Body of pancreas (tissue), 4 donors: ENCODE measurements around the gene CAB39L. TPM values are rescaled to one million over a fixed set of nuclear protein-coding genes. Genes with fewer than 3 reads are reported as not detected.

Source experiments
- ATAC-seq: fragments of 150-250 bp; one replicate; pipeline ENCODE4 v1.9.1; 2016
- DNase-seq, 4 donors: peaks; one replicate each; pipeline ENCODE4 v3.0.0-alpha.2; 2019
- H3K27ac ChIP-seq, 4 donors: fragments of 200-600 bp; sonication (generic); 1 replicate in 3 of 4; 2 replicates in 1 of 4; pipeline versions ENCODE4 v1.5.1 to v1.6.1; 2016 to 2019; ENCODE audit warnings: mild to moderate bottlenecking in 1 of 4, mixed read lengths in 1 of 4, moderate library complexity in 1 of 4
- H3K27me3 ChIP-seq, 2 donors: fragments of 200-600 bp; sonication (generic); one replicate each; pipeline ENCODE4 v1.6.0; 2016; ENCODE audit warnings: mild to moderate bottlenecking in 1 of 2
- H3K36me3 ChIP-seq, 2 donors: fragments of 200-600 bp; sonication (generic); replicated peaks in 1 of 2; 2 replicates each; pipeline ENCODE4 v1.5.1; 2016; ENCODE audit warnings: low read depth in 2 of 2; ENCODE audit not compliant: insufficient read depth in 1 of 2
- H3K4me1 ChIP-seq: fragments of 200-600 bp; sonication (generic); one replicate; pipeline ENCODE4 v1.6.0; 2016
- H3K4me3 ChIP-seq, 2 donors: fragments of 200-600 bp; sonication (generic); 1 replicate in 1 of 2; 2 replicates in 1 of 2; pipeline ENCODE4 v1.5.1; 2016 to 2019
- H3K9me3 ChIP-seq, 3 donors: fragments of 200-600 bp; sonication (generic); 1 replicate in 2 of 3; 2 replicates in 1 of 3; pipeline ENCODE4 v1.5.1; 2016
- POLR2A ChIP-seq, 3 donors: fragments of 450-650 bp; IDR thresholded peaks; one replicate each; pipeline ENCODE4 v1.6.1; 2016; ENCODE audit warnings: antibody characterized with exemption in 3 of 3, mild to moderate bottlenecking in 2 of 3
- WGBS, 2 donors: methylation state at CpG; one replicate each; pipeline ENCODE4 v1.1.5; 2017; 5-methylcytosine and 5-hydroxymethylcytosine counted together
- intact Hi-C: fragments of 100-400 bp; cut with DNase I; formaldehyde crosslinking; loops from one replicate; pipeline ENCODE4 v1.15.1; 2023
- total RNA-seq, 2 donors: library from RNA; depleted of rRNA; stranded (reverse); fragments of >200 nt; gene quantifications; one replicate each; pipeline ENCODE4 v1.1.0, GENCODE V29; 2016
- TF ChIP-seq, protein P1 (sequence below), 7 experiments: fragments of 450-650 bp in 4 of 7; fragments of 200-600 bp in 3 of 7; sonication (generic) in 3 of 7; IDR thresholded peaks; one replicate each; pipeline ENCODE4 v1.5.1; 2016 to 2019; ENCODE audit warnings: antibody characterized with exemption in 7 of 7

CAB39L gene
- total RNA-seq, 2 donors from 2014 or later: 6.9 to 13.0 TPM

DNA sequence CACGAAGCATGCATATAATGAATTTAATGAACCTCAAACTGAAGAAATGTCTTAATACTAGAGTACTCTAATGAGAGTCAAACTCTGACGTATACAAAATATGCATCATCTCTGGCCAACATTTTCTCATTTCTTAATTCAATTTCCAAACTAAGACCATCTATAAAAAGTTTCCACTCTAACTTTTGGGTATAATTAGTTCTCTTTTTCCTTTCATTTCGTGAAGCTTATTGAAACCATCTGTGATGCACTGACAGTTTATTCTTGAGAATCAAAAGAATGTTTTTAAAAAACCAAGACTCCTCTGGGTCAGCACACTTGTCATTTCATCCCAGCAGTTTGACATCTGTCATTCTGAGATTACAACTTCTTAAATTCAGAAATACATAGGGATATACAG, 90.0 kb downstream of the CAB39L start:
- 87 to 88% methylated on average over 3 of the region's 3 CpGs for WGBS, 2 donors
- ATAC-seq (no peak), DNase-seq (no peak)
- H3K36me3 ChIP-seq: no peaks in the 10 kb centered on the region
- no peak overlapping the region for H3K27ac ChIP-seq
- H3K4me1 ChIP-seq: no peaks in the 10 kb centered on the region
- no peak overlapping the region for H3K4me3 ChIP-seq
- intact Hi-C loops: no loop called here
- no peaks in the 10 kb centered on the region for H3K9me3 ChIP-seq
- no peaks in the 10 kb centered on the region for H3K27me3 ChIP-seq
- TF ChIP-seq, protein P1, sequence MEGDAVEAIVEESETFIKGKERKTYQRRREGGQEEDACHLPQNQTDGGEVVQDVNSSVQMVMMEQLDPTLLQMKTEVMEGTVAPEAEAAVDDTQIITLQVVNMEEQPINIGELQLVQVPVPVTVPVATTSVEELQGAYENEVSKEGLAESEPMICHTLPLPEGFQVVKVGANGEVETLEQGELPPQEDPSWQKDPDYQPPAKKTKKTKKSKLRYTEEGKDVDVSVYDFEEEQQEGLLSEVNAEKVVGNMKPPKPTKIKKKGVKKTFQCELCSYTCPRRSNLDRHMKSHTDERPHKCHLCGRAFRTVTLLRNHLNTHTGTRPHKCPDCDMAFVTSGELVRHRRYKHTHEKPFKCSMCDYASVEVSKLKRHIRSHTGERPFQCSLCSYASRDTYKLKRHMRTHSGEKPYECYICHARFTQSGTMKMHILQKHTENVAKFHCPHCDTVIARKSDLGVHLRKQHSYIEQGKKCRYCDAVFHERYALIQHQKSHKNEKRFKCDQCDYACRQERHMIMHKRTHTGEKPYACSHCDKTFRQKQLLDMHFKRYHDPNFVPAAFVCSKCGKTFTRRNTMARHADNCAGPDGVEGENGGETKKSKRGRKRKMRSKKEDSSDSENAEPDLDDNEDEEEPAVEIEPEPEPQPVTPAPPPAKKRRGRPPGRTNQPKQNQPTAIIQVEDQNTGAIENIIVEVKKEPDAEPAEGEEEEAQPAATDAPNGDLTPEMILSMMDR (IDR thresholded peaks at IDR 0.05): no peak
- no peak for TF ChIP-seq POLR2A (IDR thresholded peaks at IDR 0.05)

DNA sequence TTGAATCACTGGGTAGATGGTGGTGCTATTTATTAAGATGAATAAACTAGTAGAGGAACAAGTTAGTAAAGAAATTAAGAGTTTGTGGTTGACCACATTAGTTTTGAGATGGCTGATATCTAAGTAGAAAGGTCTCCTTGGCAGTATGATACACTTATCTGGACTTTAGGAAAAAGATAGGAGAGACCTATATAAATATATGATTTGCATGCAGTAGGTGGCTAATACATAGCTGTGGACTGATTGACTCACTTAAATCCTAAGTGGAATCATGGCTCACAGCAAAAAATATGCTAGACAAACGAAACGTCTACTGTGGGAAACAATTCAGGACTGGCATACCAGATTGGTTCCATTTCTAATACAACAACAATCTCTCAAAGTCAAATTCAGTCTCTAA, 92.0 kb downstream of the CAB39L start:
- intact Hi-C loops: no loop called here
- ATAC-seq: no peak
- WGBS, 2 donors: 81 to 85% methylated on average over 2 of the region's 2 CpGs
- no peaks in the 10 kb centered on the region for H3K27me3 ChIP-seq
- H3K9me3 ChIP-seq: no peaks in the 10 kb centered on the region
- peaks cover 3% of the 10 kb centered on the region for H3K4me1 ChIP-seq
- TF ChIP-seq, protein P1 (IDR thresholded peaks at IDR 0.05): no peak
- TF ChIP-seq POLR2A (IDR thresholded peaks at IDR 0.05): no peak
- H3K27ac ChIP-seq: no peak overlapping the region
- DNase-seq: no peak
- no peak overlapping the region for H3K4me3 ChIP-seq
- no peaks in the 10 kb centered on the region for H3K36me3 ChIP-seq

DNA sequence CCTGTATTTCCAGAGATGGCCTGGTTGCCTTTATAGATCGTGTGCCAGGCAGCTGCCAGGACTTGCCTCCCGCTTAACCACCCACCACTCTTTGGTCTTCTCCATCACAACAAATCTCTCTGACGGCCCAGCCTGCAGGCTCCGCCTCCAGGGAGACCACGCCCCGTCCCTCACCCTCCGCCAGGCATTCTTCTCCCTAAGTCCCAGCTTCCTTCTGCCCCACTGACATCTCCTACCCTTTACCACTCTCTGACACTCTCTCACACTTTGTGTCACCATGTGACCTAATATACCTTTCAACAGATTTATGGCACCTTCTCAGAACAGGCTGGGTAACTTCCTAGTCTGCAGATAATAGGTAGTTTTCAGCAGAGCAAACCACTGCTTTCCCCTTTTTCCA, 95.1 kb downstream of the CAB39L start:
- no peak overlapping the region for H3K27ac ChIP-seq
- peaks cover 5% of the 10 kb centered on the region for H3K4me1 ChIP-seq
- TF ChIP-seq, protein P1 (IDR thresholded peaks at IDR 0.05): no peak
- TF ChIP-seq POLR2A (IDR thresholded peaks at IDR 0.05): no peak
- WGBS, 2 donors: 89 to 93% methylated on average over 7 of the region's 7 CpGs
- no peaks in the 10 kb centered on the region for H3K27me3 ChIP-seq
- no peak for ATAC-seq
- no peaks in the 10 kb centered on the region for H3K9me3 ChIP-seq
- intact Hi-C loops: no loop called here
- H3K4me3 ChIP-seq: no peak overlapping the region
- no peaks in the 10 kb centered on the region for H3K36me3 ChIP-seq
- DNase-seq: no peak

DNA sequence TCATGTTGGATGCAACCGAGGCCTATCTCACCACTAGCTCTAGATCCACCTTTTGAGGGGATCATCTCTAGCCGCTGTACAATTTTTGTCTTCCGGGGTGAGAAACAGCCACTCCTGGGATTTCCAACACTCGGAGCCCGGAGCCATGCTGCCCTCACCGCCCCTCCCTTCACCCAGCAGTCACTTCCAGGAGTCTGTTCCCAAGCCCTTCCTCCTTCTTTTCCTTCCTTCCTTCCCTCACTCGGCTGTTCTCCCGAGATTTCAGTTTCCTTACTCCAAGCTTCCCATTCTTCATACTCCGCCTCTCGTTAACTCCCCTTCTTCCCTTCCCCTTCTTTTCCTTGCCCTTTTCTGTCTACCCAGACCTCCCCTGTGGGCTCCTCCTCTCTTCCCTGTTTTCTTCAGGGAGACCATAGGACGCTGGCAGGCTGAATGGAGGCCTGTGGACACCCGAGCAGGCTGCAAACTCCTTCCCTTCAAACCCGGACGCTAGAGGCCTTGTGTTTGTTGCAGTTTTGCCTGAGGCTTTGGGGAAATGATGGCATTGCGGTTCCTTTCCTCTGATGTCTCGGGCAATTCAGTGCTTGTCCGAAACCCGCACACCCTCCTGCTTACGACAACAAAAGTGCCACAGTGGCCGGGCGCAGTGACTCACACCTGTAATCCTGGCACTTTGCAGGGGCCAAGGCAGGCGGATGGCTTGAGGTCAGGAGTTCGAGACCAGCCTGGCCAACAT, 96.0 kb downstream of the CAB39L start:
- DNase-seq (no peak), ATAC-seq (no peak)
- 92 to 96% methylated on average over 22 to 23 of the region's 23 CpGs for WGBS, 2 donors
- Histone ChIP-seq H3K27ac (no peak overlapping the region), H3K9me3 (no peaks in the 10 kb centered on the region), H3K36me3 (no peaks in the 10 kb centered on the region), H3K27me3 (no peaks in the 10 kb centered on the region), H3K4me3 (no peak overlapping the region), H3K4me1 (peaks cover 5% of the 10 kb centered on the region)
- intact Hi-C loops: no loop called here
- TF ChIP-seq, protein P1 (IDR thresholded peaks at IDR 0.05): no peak
- TF ChIP-seq POLR2A (IDR thresholded peaks at IDR 0.05): no peak

DNA sequence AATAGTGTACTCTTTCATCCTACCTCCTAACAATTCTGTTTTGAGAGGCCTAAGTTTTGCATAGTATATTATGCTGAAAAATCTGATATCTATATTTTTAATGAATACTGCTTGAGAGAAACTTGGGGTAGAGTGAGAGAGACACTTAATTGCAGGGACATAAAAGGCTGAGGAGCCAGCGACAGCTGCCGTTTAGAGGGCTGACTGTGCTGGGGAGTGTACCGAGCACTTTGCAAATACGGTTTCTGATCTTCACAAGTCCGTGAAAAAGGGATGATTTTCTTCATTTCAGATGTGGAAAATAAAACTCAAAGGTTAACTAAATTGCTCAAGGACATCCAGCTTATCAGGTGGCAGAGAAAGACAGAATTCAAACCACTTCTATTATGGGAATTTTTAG, 97.4 kb downstream of the CAB39L start:
- 40 to 44% methylated on average over 5 of the region's 5 CpGs for WGBS, 2 donors
- no peaks in the 10 kb centered on the region for H3K36me3 ChIP-seq
- H3K9me3 ChIP-seq: no peaks in the 10 kb centered on the region
- TF ChIP-seq, protein P1 (IDR thresholded peaks at IDR 0.05): no peak
- TF ChIP-seq POLR2A (IDR thresholded peaks at IDR 0.05): no peak
- H3K27ac ChIP-seq: no peak overlapping the region
- no peak for DNase-seq
- intact Hi-C loops: no loop called here
- no peak overlapping the region for H3K4me3 ChIP-seq
- ATAC-seq: no peak
- peaks cover 5% of the 10 kb centered on the region for H3K4me1 ChIP-seq
- no peaks in the 10 kb centered on the region for H3K27me3 ChIP-seq
